Loucy (cell line): ENCODE data around the gene ADGRG2.

Experiments
- H2AFZ ChIP-seq: fragments of 200-600 bp; sonication (generic); 2 replicates; pipeline ENCODE4 v1.6.0; 2016; ENCODE audit warnings: antibody characterized with exemption, mild to moderate bottlenecking, low read length, moderate library complexity
- H3F3A ChIP-seq: fragments of 200-600 bp; 2 replicates; pipeline ENCODE4 v1.6.0; 2016; ENCODE audit warnings: antibody characterized with exemption, low read depth, mild to moderate bottlenecking
- H3K27me3 ChIP-seq: fragments of 200-600 bp; sonication (generic); 2 replicates; pipeline ENCODE4 v1.6.1; 2014; ENCODE audit warnings: low read length, mild to moderate bottlenecking; ENCODE audit not compliant: insufficient read depth, poor library complexity, severe bottlenecking
- H3K36me3 ChIP-seq: fragments of 200-600 bp; sonication (generic); 2 replicates; pipeline ENCODE4 v1.6.1; 2016; ENCODE audit warnings: low read length; ENCODE audit not compliant: insufficient read depth
- H3K4me1 ChIP-seq: fragments of 200-600 bp; sonication (generic); 2 replicates; pipeline ENCODE4 v1.5.1; 2014; ENCODE audit warnings: low read length, mild to moderate bottlenecking; ENCODE audit not compliant: insufficient read depth, poor library complexity, severe bottlenecking
- H3K4me2 ChIP-seq: fragments of 200-600 bp; sonication (generic); 2 replicates; pipeline ENCODE4 v1.6.0; 2014; ENCODE audit warnings: antibody characterized with exemption, low read length, low read depth, mild to moderate bottlenecking; ENCODE audit not compliant: poor library complexity, severe bottlenecking
- H3K4me3 ChIP-seq: fragments of 200-600 bp; sonication (generic); 2 replicates; pipeline ENCODE4 v1.5.1; 2014; ENCODE audit warnings: low read length, mild to moderate bottlenecking, mixed read lengths; ENCODE audit not compliant: poor library complexity, severe bottlenecking
- H3K79me2 ChIP-seq: fragments of 200-600 bp; sonication (generic); 2 replicates; pipeline ENCODE4 v1.6.1; 2014; ENCODE audit warnings: low read length; ENCODE audit not compliant: insufficient read depth
- H3K9ac ChIP-seq: fragments of 200-600 bp; sonication (generic); 2 replicates; pipeline ENCODE4 v1.6.0; 2014; ENCODE audit warnings: mild to moderate bottlenecking, low read depth, low read length, moderate library complexity; ENCODE audit not compliant: poor library complexity, severe bottlenecking
- H3K9me2 ChIP-seq: fragments of 200-600 bp; sonication (generic); replicated peaks from 2 replicates; pipeline ENCODE4 v1.6.1; 2016; ENCODE audit warnings: low read depth, low read length, mixed read lengths
- H3K9me3 ChIP-seq: fragments of 200-600 bp; sonication (generic); 2 replicates; pipeline ENCODE4 v1.6.1; 2014; ENCODE audit warnings: mild to moderate bottlenecking, antibody characterized with exemption, low read length, low read depth; ENCODE audit not compliant: insufficient read depth
- H4K20me1 ChIP-seq: fragments of 200-600 bp; sonication (generic); 2 replicates; pipeline ENCODE4 v1.6.0; 2014; ENCODE audit warnings: antibody characterized with exemption, low read length, mild to moderate bottlenecking; ENCODE audit not compliant: insufficient read depth, poor library complexity, severe bottlenecking
- EZH2phosphoT487 ChIP-seq: fragments of 200-600 bp; IDR thresholded peaks from 2 replicates; pipeline ENCODE4 v1.6.1; 2018; ENCODE audit warnings: antibody characterized with exemption, mild to moderate bottlenecking, moderate library complexity, borderline replicate concordance
- TF ChIP-seq, protein P1 (sequence below): fragments of 200-600 bp; sonication (generic); conservative IDR thresholded peaks from 2 replicates; pipeline ENCODE4 v1.5.1; 2014; ENCODE audit warnings: mild to moderate bottlenecking, antibody characterized with exemption, low read length

Gene ADGRG2

GRCh38 chrX:18949944-18950301 is 172.3 kb downstream of the ADGRG2 start:
- H3K27me3 ChIP-seq: no peaks in the 10 kb centered on the region
- H3K9ac ChIP-seq: no peak overlapping the region
- no peaks in the 10 kb centered on the region for H3K79me2 ChIP-seq
- no peaks in the 10 kb centered on the region for H4K20me1 ChIP-seq
- H3K4me1 ChIP-seq: no peaks in the 10 kb centered on the region
- H3F3A ChIP-seq: no peaks in the 10 kb centered on the region
- H3K36me3 ChIP-seq: peaks cover 40% of the 10 kb centered on the region; the same call in 1 of the 2 replicates
- H2AFZ ChIP-seq: no peak overlapping the region
- TF ChIP-seq, protein P1, sequence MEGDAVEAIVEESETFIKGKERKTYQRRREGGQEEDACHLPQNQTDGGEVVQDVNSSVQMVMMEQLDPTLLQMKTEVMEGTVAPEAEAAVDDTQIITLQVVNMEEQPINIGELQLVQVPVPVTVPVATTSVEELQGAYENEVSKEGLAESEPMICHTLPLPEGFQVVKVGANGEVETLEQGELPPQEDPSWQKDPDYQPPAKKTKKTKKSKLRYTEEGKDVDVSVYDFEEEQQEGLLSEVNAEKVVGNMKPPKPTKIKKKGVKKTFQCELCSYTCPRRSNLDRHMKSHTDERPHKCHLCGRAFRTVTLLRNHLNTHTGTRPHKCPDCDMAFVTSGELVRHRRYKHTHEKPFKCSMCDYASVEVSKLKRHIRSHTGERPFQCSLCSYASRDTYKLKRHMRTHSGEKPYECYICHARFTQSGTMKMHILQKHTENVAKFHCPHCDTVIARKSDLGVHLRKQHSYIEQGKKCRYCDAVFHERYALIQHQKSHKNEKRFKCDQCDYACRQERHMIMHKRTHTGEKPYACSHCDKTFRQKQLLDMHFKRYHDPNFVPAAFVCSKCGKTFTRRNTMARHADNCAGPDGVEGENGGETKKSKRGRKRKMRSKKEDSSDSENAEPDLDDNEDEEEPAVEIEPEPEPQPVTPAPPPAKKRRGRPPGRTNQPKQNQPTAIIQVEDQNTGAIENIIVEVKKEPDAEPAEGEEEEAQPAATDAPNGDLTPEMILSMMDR: no peak
- no peak for TF ChIP-seq EZH2phosphoT487
- H3K4me2 ChIP-seq: no peak overlapping the region
- no peak overlapping the region for H3K4me3 ChIP-seq
- no peaks in the 10 kb centered on the region for H3K9me2 ChIP-seq
- no peaks in the 10 kb centered on the region for H3K9me3 ChIP-seq

GRCh38 chrX:18949291-18949943 is 172.9 kb downstream of the ADGRG2 start:
- Histone ChIP-seq H3K4me3 (no peak overlapping the region), H3K9me3 (no peaks in the 10 kb centered on the region), H3K9me2 (no peaks in the 10 kb centered on the region), H3K79me2 (no peaks in the 10 kb centered on the region), H4K20me1 (no peaks in the 10 kb centered on the region), H3K4me1 (no peaks in the 10 kb centered on the region), H3F3A (no peaks in the 10 kb centered on the region), H2AFZ (no peak overlapping the region), H3K9ac (no peak overlapping the region), H3K36me3 (peaks cover 40% of the 10 kb centered on the region; the same call in 1 of the 2 replicates), H3K27me3 (no peaks in the 10 kb centered on the region), H3K4me2 (no peak overlapping the region)
- TF ChIP-seq EZH2phosphoT487: no peak
- TF ChIP-seq, protein P1: no peak

- Histone ChIP-seq H3K9ac (no peak overlapping the region), H2AFZ (no peak overlapping the region), H3K36me3 (peaks cover 42% of the 10 kb centered on the region; the same call in 1 of the 2 replicates), H3K9me3 (no peaks in the 10 kb centered on the region), H4K20me1 (no peaks in the 10 kb centered on the region), H3K4me3 (no peak overlapping the region), H3K4me1 (no peaks in the 10 kb centered on the region), H3K9me2 (no peaks in the 10 kb centered on the region), H3K4me2 (no peak overlapping the region), H3K27me3 (no peaks in the 10 kb centered on the region), H3K79me2 (no peaks in the 10 kb centered on the region), H3F3A (no peaks in the 10 kb centered on the region)
- TF ChIP-seq, protein P1: no peak
- no peak for TF ChIP-seq EZH2phosphoT487
These were observed 175.7 kb downstream of the ADGRG2 start for GRCh38 chrX:18946611-18947010.
